Endothelial cell of umbilical vein (primary cell): ENCODE results near the gene JTB.

Experiments
- CTCF ChIP-seq, 2 donors: IDR thresholded peaks; 1 replicate in 1 of 2; 2 replicates in 1 of 2; pipeline ENCODE4 v1.5.1; 2011; ENCODE audit warnings: low read length in 2 of 2, mild to moderate bottlenecking in 2 of 2, moderate library complexity in 2 of 2, control low read depth in 1 of 2, inconsistent platforms in 1 of 2, low read depth in 1 of 2; ENCODE audit not compliant: insufficient read depth in 1 of 2; ENCODE audit errors: extremely low read depth in 1 of 2
- GATA2 ChIP-seq: IDR thresholded peaks from 2 replicates; pipeline ENCODE4 v1.7.0; 2011; ENCODE audit warnings: low read depth, mild to moderate bottlenecking, moderate library complexity, mixed read lengths, low read length; ENCODE audit not compliant: insufficient read length, insufficient read depth
- JUN ChIP-seq: IDR thresholded peaks from 2 replicates; pipeline ENCODE4 v1.6.1; 2011; ENCODE audit warnings: borderline replicate concordance, low read depth; ENCODE audit not compliant: insufficient read length, insufficient read depth
- POLR2A ChIP-seq: IDR thresholded peaks from 2 replicates; pipeline ENCODE4 v1.6.1; 2012; ENCODE audit warnings: low read depth, mild to moderate bottlenecking, control low read depth, low read length

- TF ChIP-seq CTCF (IDR thresholded peaks at IDR 0.05; ENCODE audit: extremely low read depth in 1 of 2, insufficient read depth in 1 of 2, low read depth in 1 of 2, low read length in 2 of 2), result no peak
- TF ChIP-seq GATA2, result no peak
- TF ChIP-seq POLR2A, result peak; percentile 94
- no peak for TF ChIP-seq JUN
These were observed at the start of gene JTB for GRCh38 chr1:153977250-153978240.
